IPS-15b (cell line): ENCODE results near the gene HS3ST5.

Experiments
- H3K27me3 ChIP-seq: one replicate; pipeline ENCODE4 v1.6.1; 2013; ENCODE audit warnings: low read length; ENCODE audit not compliant: control insufficient read depth, insufficient read depth
- H3K36me3 ChIP-seq: one replicate; pipeline ENCODE4 v1.6.1; 2013; ENCODE audit warnings: low read length; ENCODE audit not compliant: control insufficient read depth, insufficient read depth
- H3K4me1 ChIP-seq: one replicate; pipeline ENCODE4 v1.6.1; 2013; ENCODE audit warnings: mild to moderate bottlenecking, low read length; ENCODE audit not compliant: control insufficient read depth, insufficient read depth
- H3K4me3 ChIP-seq: one replicate; pipeline ENCODE4 v1.5.1; 2013; ENCODE audit warnings: low read depth, low read length
- H3K9ac ChIP-seq: one replicate; pipeline ENCODE4 v1.6.1; 2013; ENCODE audit warnings: low read depth, mild to moderate bottlenecking, low read length
- H3K9me3 ChIP-seq: one replicate; pipeline ENCODE4 v1.6.1; 2013; ENCODE audit warnings: mild to moderate bottlenecking, low read length; ENCODE audit not compliant: control insufficient read depth, insufficient read depth

Gene HS3ST5

DNA sequence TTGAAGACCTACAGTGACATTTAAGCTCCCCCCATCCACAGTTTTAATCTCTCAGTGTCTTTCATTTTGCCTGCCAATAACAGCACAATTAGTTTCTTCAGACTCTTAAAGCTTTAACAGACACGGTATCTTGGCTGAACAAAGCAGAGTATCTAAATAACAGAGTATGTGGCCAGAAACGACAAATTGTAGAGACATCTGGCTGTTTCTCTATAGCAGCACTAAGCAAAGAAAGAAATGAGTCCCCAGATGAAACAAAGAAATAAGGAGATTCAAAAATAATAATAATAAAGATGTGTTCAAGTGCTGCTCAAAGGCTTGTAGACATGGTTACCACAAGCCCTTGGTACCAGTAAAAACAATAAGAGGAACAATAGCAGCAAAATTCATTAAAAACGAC lies 274.1 kb downstream of the HS3ST5 start:
- Histone ChIP-seq H3K36me3 (no peaks in the 10 kb centered on the region), H3K4me1 (no peaks in the 10 kb centered on the region), H3K9me3 (no peaks in the 10 kb centered on the region), H3K27me3 (no peaks in the 10 kb centered on the region), H3K4me3 (no peak overlapping the region), H3K9ac (no peak overlapping the region)

- Histone ChIP-seq H3K4me3 (no peak overlapping the region), H3K27me3 (no peaks in the 10 kb centered on the region), H3K9ac (no peak overlapping the region), H3K36me3 (no peaks in the 10 kb centered on the region), H3K9me3 (no peaks in the 10 kb centered on the region), H3K4me1 (no peaks in the 10 kb centered on the region)
Measured at GRCh38 chr6:114068116-114068515, 274.7 kb downstream of the HS3ST5 start.

- Histone ChIP-seq H3K36me3 (no peaks in the 10 kb centered on the region), H3K4me3 (no peak overlapping the region), H3K4me1 (no peaks in the 10 kb centered on the region), H3K9me3 (no peaks in the 10 kb centered on the region), H3K27me3 (no peaks in the 10 kb centered on the region), H3K9ac (no peak overlapping the region)
Measured at GRCh38 chr6:114064862-114065261, 278.0 kb downstream of the HS3ST5 start.

DNA sequence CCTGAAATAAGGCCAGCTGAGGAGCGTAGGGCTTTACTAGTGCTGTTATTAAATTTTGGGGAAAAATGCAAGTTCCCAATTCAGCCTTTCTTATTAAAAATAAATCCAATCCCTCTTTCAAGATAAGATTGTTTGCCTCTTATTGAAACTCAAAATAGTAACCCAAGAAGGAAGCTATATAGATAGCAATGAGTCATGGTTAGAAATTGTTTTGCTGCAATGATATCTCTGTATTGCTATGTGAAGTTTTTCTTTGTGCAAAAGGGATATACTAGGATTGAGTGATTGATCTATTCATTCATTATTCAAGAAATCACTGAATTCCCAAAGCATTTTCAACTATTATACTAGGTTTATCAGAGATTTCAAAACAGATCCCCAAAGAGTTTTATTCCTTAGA lies 278.9 kb downstream of the HS3ST5 start:
- no peaks in the 10 kb centered on the region for H3K9me3 ChIP-seq
- H3K9ac ChIP-seq = no peak overlapping the region
- no peaks in the 10 kb centered on the region for H3K36me3 ChIP-seq
- no peak overlapping the region for H3K4me3 ChIP-seq
- H3K27me3 ChIP-seq = no peaks in the 10 kb centered on the region
- no peaks in the 10 kb centered on the region for H3K4me1 ChIP-seq

DNA sequence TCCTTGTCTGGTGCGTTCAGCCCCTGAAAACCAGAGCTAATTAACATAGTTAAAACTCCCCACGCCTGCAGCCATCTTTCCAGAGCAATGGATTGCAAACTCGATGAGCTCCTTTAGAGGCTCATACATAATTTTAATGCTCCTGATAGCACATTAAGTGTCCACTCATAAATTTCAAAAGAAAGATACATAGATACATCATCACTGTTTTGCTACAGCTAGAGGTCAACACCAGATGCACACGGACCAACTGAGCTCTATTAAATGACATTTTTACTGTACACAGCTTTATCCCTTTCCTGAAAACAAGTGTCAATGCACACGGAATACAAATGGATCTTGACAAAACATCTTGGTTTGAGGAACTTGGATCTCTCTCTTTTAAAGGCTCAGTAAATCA lies 280.6 kb downstream of the HS3ST5 start:
- no peaks in the 10 kb centered on the region for H3K4me1 ChIP-seq
- H3K27me3 ChIP-seq = no peaks in the 10 kb centered on the region
- no peaks in the 10 kb centered on the region for H3K9me3 ChIP-seq
- no peak overlapping the region for H3K4me3 ChIP-seq
- H3K9ac ChIP-seq = no peak overlapping the region
- no peaks in the 10 kb centered on the region for H3K36me3 ChIP-seq

DNA sequence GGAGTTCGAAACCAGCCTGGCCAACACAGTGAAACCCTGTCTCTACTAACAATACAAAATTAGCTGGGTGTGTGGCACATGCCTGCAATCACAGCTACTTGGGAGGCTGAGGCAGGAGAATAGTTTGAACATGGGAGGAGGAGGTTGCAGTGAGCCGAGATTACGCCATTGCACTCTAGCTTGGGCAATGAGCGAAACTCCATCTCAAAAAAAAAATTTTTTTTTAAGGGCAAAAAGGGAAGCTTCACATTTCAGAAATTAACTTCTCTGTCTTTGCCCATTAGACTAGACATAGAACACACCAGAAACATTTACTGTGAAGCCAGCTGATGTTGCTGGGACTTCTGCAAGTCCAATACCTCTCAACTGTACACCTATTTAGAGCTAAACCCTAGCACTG lies 281.1 kb downstream of the HS3ST5 start:
- no peak overlapping the region for H3K9ac ChIP-seq
- H3K4me3 ChIP-seq = no peak overlapping the region
- H3K27me3 ChIP-seq = no peaks in the 10 kb centered on the region
- no peaks in the 10 kb centered on the region for H3K9me3 ChIP-seq
- no peaks in the 10 kb centered on the region for H3K36me3 ChIP-seq
- H3K4me1 ChIP-seq = no peaks in the 10 kb centered on the region

- H3K36me3 ChIP-seq = no peaks in the 10 kb centered on the region
- H3K27me3 ChIP-seq = no peaks in the 10 kb centered on the region
- H3K4me3 ChIP-seq = no peak overlapping the region
- no peaks in the 10 kb centered on the region for H3K4me1 ChIP-seq
- no peaks in the 10 kb centered on the region for H3K9me3 ChIP-seq
- H3K9ac ChIP-seq = no peak overlapping the region
Measured at GRCh38 chr6:114061116-114061515, 281.7 kb downstream of the HS3ST5 start.

DNA sequence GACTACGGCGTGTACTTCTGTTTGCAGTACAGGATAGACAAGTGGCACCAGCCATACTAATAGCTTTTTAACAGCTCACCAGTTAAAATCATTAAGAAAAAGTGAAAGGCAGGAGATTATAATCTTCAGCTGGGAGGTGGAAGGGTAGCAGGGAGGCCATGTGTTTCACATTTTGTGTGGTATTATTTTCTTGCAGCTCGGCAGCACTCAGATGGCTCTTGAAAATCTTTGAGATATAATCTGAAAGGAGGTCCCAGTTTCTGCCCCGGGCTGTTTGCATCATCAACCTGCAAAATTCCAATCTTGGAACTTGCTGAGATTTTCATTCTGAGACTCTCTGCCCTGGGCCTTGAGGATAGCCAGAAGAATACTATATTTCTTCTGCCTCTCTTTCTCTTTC lies 284.4 kb downstream of the HS3ST5 start:
- no peak overlapping the region for H3K9ac ChIP-seq
- H3K27me3 ChIP-seq = no peaks in the 10 kb centered on the region
- no peak overlapping the region for H3K4me3 ChIP-seq
- no peaks in the 10 kb centered on the region for H3K4me1 ChIP-seq
- no peaks in the 10 kb centered on the region for H3K9me3 ChIP-seq
- no peaks in the 10 kb centered on the region for H3K36me3 ChIP-seq

GRCh38 chr6:114055763-114056162 lies 287.1 kb downstream of the HS3ST5 start:
- Histone ChIP-seq H3K27me3 (no peaks in the 10 kb centered on the region), H3K4me3 (no peak overlapping the region), H3K9me3 (no peaks in the 10 kb centered on the region), H3K36me3 (no peaks in the 10 kb centered on the region), H3K4me1 (no peaks in the 10 kb centered on the region), H3K9ac (no peak overlapping the region)

- H3K4me1 ChIP-seq = no peaks in the 10 kb centered on the region
- no peaks in the 10 kb centered on the region for H3K36me3 ChIP-seq
- H3K9ac ChIP-seq = no peak overlapping the region
- no peaks in the 10 kb centered on the region for H3K27me3 ChIP-seq
- H3K4me3 ChIP-seq = no peak overlapping the region
- no peaks in the 10 kb centered on the region for H3K9me3 ChIP-seq
Measured at GRCh38 chr6:114055349-114055748, 287.5 kb downstream of the HS3ST5 start.

GRCh38 chr6:114053791-114054190 lies 289.0 kb downstream of the HS3ST5 start:
- Histone ChIP-seq H3K36me3 (no peaks in the 10 kb centered on the region), H3K4me3 (no peak overlapping the region), H3K27me3 (no peaks in the 10 kb centered on the region), H3K9me3 (no peaks in the 10 kb centered on the region), H3K9ac (no peak overlapping the region), H3K4me1 (no peaks in the 10 kb centered on the region)

DNA sequence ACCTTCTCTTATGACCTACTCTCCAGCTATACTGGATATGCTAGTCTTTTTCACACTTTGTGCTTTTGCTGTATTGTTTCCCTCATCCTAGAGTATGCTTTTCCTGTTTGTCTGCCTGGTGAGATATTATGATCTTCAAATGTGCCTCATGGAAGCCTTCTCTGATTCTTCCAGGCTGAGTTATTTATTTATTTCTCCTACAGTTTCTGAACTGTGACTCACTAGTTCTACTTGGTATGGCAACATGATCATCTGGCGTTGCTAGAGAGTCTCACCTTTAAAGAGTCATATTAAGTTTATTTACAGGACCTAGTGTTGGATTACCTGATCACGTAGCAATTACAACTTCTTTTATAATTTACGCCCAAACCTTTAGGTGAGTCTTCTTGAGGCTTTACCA lies 290.7 kb downstream of the HS3ST5 start:
- Histone ChIP-seq H3K9me3 (no peaks in the 10 kb centered on the region), H3K36me3 (no peaks in the 10 kb centered on the region), H3K9ac (no peak overlapping the region), H3K4me3 (no peak overlapping the region), H3K4me1 (no peaks in the 10 kb centered on the region), H3K27me3 (no peaks in the 10 kb centered on the region)

DNA sequence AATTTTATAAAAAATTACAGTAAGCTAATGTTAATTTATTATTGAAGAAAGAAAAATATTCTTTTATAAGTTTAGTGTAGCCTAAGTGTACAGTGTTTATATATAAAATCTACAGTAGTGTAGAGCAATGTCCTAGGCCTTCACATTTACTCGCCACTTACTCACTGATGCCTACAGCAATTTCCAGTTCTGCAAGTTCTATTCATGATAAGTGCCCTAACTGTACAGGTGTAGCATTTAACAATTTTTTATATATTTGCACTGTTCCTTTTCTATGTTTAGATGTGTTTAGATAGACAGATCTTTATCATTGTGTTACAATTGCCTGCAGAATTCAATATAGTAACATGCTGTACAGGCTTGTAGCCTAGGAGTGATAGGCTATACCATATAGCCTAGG lies 291.8 kb downstream of the HS3ST5 start:
- H3K4me1 ChIP-seq = no peaks in the 10 kb centered on the region
- no peak overlapping the region for H3K4me3 ChIP-seq
- H3K27me3 ChIP-seq = no peaks in the 10 kb centered on the region
- no peak overlapping the region for H3K9ac ChIP-seq
- no peaks in the 10 kb centered on the region for H3K9me3 ChIP-seq
- no peaks in the 10 kb centered on the region for H3K36me3 ChIP-seq
